ENCODE measurements around the gene SRGAP3.
"Not testable (repeated sequence)": the region's sequence is repeated elsewhere in the genome, so short reads cannot be mapped to it uniquely, and the experiment has no call there.

Gene SRGAP3

GRCh38 chr3:9111866-9112265 lies 137.6 kb downstream of the SRGAP3 start:
- no peak for DNase-seq (ENCODE audit: low read depth)

GRCh38 chr3:9111417-9111816 lies 138.0 kb downstream of the SRGAP3 start:
- DNase-seq (ENCODE audit: low read depth): no peak

GRCh38 chr3:9110802-9111201 lies 138.6 kb downstream of the SRGAP3 start:
- no peak for DNase-seq (ENCODE audit: low read depth)

- no peak for DNase-seq (ENCODE audit: low read depth)
Observed at GRCh38 chr3:9110316-9110715, 139.1 kb downstream of the SRGAP3 start.

GRCh38 chr3:9109568-9109914 lies 139.9 kb downstream of the SRGAP3 start:
- DNase-seq (ENCODE audit: low read depth): no peak

- no peak for DNase-seq (ENCODE audit: low read depth)
Observed at GRCh38 chr3:9108876-9109567, 140.4 kb downstream of the SRGAP3 start.

- no peak for DNase-seq (ENCODE audit: low read depth)
Observed at GRCh38 chr3:9107738-9108137, 141.7 kb downstream of the SRGAP3 start.

- no peak for DNase-seq (ENCODE audit: low read depth)
Observed at GRCh38 chr3:9105421-9105820, 144.0 kb downstream of the SRGAP3 start.

- DNase-seq (ENCODE audit: low read depth): no peak
Observed at GRCh38 chr3:9104121-9104520, 145.3 kb downstream of the SRGAP3 start.

GRCh38 chr3:9102240-9102981 lies 147.0 kb downstream of the SRGAP3 start:
- no peak for DNase-seq (ENCODE audit: low read depth)

- DNase-seq (ENCODE audit: low read depth): no peak
Observed at GRCh38 chr3:9101286-9101685, 148.2 kb downstream of the SRGAP3 start.

- DNase-seq (ENCODE audit: low read depth): no peak
Observed at GRCh38 chr3:9100513-9100894, 148.9 kb downstream of the SRGAP3 start.

GRCh38 chr3:9099702-9100512 lies 149.5 kb downstream of the SRGAP3 start:
- no peak for DNase-seq (ENCODE audit: low read depth)

GRCh38 chr3:9098716-9099675 lies 150.4 kb downstream of the SRGAP3 start:
- no peak for DNase-seq (ENCODE audit: low read depth)

GRCh38 chr3:9097495-9097894 lies 152.0 kb downstream of the SRGAP3 start:
- no peak for DNase-seq (ENCODE audit: low read depth)

GRCh38 chr3:9091486-9092235 lies 157.8 kb downstream of the SRGAP3 start:
- no peak for DNase-seq (ENCODE audit: low read depth)

- no peak for DNase-seq (ENCODE audit: low read depth)
Observed at GRCh38 chr3:9088441-9089353, 160.7 kb downstream of the SRGAP3 start.

- DNase-seq (ENCODE audit: low read depth): no peak
Observed at GRCh38 chr3:9087831-9088413, 161.5 kb downstream of the SRGAP3 start.

GRCh38 chr3:9085428-9085827 lies 164.0 kb downstream of the SRGAP3 start:
- not testable (repeated sequence) for DNase-seq (ENCODE audit: low read depth)

All from non-pigmented ciliary epithelial cell (primary cell).